ENCODE measurements around the gene DDAH2.
A peak's percentile ranks its signal among the peaks of the same experiment; 100 is the strongest.

Gene DDAH2, protein sequence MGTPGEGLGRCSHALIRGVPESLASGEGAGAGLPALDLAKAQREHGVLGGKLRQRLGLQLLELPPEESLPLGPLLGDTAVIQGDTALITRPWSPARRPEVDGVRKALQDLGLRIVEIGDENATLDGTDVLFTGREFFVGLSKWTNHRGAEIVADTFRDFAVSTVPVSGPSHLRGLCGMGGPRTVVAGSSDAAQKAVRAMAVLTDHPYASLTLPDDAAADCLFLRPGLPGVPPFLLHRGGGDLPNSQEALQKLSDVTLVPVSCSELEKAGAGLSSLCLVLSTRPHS

DNA sequence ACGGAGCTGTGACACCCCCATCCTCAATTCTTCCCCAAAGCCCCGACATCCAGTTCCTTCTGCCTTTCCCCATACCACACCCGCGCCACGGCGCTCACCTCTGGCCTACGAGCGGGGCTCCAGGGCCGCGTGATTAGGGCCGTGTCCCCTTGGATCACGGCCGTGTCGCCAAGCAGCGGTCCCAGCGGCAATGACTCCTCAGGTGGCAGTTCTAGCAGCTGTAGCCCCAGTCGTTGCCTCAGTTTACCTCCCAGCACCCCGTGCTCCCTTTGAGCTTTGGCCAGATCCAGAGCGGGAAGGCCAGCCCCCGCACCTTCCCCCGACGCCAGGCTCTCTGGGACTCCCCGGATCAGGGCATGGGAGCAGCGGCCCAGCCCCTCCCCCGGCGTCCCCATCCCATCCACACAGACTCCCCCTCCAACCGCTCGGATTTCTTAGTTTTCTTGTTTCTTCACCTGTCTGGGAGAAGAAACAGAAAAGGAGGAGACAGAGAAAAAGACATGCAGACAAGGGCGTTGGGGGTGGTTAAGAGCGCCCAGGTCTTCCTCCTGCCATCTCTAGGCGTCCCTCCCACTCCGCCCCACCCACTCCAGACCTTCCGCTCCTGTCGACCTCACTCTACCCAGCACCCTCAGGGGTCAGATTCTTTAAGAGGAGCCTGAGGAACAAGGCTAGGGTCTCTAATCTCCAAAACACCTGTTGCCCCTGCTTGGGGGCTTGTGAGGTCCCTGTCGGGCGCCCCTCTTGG is at the start of gene DDAH2:
TSS of gene DDAH2 (minus strand) at position 533 of the 748 bp plus-strand sequence. CDS start at position 395, 138 bp downstream.
- no peak for DNase-seq (ENCODE audit: low read depth)

DNA sequence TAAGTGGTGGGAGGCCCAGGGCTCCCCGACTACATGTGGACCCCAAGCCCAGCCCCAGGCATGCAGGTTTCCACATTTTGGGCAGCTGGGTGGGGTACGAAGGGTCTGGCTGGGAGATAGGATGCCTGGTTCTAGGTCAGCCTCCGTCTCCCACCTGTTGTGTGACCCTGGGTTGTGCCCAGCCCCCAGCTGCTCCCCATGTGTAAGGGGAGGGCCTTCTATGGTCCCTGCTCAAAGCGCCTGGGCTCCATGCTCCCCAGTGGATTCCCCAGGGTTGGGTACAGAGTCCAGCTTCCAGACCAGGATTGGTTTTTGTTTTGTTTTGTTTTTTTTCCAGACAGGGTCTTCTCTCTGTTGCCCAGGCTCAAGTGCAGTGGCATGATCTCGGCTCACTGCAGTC is 49.1 kb upstream of the DDAH2 start:
- DNase-seq (ENCODE audit: low read depth): no peak

DNA sequence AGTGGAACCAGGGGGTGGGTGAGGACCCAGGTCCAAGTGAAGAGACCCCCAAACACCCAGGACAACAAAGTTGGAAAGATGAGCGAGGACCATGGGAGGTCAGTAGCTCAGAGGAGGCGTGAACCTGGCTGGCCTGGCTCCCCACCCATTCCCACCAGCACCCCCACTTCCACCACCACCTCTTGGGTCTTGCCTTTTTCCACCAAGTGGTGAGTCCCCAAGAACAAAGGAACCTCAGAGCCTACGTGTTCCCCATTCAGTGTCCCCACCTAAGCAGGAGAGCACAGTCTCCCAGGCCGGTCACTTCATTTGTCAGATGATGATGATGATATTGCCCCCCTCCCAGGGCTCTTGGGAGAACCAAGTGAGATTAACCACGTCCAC is 48.6 kb upstream of the DDAH2 start:
- DNase-seq (ENCODE audit: low read depth): no peak

DNA sequence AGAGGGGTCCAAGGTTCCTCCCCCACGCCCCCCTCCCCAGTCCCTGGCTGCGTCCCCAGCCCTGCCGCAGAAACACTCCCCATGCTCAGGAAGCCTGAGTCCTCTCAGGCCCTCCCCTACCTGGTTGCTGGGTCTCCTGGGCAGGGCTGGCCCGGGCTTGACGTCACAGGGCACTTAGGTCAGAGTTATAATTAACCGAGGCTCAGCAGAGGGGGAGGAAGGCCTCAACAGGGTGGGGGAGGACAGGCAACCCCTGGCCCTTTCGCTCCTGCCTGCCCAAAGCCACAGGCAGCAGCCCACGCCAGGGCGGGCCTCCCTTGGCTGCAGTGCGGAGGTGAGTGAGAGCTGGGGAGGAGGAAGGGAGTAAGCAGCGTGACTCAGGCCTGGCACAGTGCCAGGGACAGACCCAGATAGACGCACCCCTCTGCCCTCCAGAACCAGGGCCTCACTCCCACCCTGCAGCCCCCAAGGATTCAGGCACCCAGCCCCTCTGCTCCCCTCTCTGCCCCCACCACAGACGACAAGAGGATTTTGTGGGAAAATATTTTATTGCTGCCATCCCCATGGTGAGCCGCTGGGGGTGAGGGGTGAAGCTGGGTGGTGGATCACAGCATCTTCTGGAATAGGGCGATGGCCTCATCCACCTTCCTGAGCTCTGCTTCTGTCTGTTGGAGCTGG is 48.0 kb upstream of the DDAH2 start, which contains the start of gene VWA7:
TSS of gene VWA7 (minus strand) at position 340 of the 678 bp plus-strand sequence. CDS start 549 bp downstream, outside the sequence.
- DNase-seq (ENCODE audit: low read depth): peak; percentile 64

DNA sequence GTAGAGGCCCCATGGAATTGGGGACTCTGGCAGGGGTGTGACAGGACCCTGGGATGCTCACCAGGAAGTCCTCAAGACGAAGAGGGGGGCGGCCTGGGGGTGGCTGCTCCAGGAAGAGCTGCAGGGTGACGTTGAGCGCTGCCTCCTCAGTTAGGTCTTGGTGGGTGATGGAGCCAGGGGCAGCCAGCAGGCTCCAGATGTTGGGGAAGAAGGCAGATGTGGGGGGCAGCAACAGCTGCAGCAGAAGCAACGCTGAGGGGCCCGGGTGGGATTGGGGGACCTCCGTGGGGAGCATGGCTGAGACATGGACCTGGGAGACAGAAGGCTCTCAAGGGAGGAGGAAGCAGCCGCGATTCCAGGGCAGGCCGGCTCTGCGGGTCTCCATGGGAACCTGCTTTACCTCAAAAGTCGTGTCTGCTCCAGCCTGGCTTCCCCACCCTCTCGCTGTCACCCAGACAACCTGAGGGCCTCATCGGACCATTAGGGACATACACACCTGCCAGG is 47.4 kb upstream of the DDAH2 start:
- DNase-seq (ENCODE audit: low read depth): no peak

DNA sequence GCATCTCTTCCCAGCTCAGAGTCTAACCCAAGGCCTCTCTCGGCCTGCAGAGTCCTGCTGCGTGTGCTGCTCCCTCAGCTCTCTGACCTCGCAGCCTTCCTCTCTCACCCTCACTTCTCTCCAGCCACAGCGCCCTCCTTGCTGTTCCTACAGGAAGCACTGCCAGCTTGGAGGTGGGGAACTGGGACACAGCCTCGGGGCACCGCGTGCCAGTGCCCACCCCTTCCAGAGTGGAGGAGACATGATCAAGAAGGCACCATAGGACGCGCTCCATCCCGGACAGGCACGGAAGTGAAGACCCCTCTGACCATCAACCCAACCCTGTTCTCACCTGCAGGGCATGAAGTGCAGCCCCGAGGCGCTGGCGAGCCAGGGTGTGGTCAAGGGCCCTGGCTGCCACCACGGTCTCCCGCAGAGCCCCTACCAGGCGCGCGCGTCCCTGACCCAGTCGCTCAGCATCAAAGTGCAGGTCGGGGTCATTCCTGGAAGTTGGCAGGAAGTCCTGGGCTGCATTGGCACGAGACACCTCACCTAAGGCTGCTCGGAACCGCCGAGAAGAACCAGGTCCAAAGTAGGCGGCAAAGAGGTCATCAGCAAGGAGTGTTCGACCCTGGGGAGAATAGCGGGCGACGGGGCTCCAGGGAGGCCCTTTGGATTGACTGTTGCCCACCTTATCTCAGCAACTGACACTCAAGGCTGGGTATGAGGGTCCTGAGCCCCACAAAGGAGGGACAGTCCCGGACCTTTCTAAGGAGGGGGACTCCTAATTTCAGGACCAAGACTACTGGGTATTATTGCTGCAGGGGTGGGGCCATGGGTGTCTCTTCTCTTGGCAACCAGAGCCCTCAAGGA is 46.8 kb upstream of the DDAH2 start:
- DNase-seq (ENCODE audit: low read depth): no peak

DNA sequence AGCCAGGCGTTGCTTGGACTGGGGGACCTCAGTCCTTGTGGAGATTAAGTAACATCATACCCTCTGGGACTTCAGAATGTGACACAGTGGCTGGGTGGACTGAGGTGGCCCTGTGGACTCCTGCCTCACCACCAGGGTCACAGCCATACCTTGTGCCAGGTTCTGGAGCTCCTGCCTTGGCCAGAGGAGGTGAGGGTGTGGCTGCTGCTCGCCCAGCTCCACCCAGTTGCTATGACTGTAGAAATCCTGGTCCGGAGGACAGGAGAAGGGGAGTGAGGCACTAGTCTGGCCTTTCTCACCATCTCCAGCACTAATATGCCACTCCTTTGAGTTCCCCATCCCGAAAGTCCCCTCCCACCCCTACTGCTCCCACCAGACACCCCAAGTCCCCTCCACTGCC is 46.1 kb upstream of the DDAH2 start:
- no peak for DNase-seq (ENCODE audit: low read depth)

DNA sequence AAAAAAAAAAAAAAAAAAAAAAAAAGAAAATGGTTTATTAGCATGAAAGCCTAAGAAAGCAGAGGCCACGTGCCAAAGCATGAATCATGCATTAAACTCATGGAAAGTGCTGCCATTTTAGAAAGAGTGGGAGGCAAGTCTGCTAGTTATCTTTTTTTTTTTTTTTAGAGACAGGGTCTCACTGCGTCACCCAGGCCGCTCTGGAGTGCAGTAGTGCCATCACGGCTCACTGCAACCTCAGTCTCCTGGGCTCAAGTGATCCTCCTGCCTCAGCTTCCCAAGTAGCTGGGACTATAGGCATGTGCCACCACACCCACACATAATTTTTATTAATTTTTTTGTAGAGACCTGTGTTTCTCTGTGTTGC is 42.9 kb upstream of the DDAH2 start:
- no peak for DNase-seq (ENCODE audit: low read depth)

DNA sequence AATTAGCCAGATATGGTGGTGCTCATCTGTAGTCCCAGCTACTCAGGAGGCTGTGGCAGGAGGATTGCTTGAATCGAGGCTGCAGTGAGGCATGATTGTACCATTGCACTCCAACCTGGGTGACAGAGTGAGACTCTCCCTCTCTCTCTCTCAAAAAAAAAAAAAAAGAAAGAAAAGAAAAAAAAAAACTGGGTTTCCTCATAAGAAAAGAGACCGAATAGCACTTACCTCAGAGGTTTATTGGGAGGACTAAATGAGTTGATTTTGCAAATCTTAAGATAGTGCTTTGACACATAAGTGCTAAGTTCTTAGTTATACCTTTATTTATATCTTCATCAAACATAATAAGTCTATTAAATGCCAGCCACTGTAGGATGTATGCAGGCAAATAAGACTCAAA is 41.8 kb upstream of the DDAH2 start:
- no peak for DNase-seq (ENCODE audit: low read depth)

DNA sequence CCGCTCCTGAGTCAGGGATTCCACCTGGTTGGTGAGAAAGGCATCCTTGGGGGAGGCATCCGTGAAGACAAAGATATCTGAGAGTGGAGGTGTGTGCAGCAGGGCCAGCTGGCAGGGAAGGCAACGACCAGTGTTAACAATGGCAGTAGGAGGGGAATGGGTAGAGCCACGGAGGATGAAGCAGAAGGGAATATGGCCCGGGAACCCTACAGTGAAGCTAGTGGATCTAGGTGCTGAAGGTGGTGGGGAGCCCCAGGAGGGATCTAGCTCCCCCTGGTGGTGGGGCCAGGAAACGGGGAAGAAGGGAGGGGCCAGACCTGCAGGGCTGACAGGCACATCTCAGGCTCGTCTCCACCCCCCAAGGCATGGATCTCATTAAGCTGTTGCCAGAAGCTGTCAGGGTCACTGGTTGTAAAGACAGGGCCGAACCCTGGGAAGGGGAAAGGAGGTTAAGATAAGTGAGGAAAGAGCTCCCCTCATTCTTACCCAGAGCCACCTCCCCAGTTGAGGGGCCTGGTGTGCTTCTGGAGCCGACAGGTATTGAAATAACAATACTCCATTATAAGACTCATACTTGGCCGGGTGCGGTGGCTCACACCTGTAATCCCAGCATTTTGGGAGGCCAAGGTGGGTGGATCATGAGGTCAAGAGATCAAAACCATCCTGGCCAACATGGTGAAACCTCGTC is 40.7 kb upstream of the DDAH2 start:
- peak; percentile 61 for DNase-seq (ENCODE audit: low read depth)

DNA sequence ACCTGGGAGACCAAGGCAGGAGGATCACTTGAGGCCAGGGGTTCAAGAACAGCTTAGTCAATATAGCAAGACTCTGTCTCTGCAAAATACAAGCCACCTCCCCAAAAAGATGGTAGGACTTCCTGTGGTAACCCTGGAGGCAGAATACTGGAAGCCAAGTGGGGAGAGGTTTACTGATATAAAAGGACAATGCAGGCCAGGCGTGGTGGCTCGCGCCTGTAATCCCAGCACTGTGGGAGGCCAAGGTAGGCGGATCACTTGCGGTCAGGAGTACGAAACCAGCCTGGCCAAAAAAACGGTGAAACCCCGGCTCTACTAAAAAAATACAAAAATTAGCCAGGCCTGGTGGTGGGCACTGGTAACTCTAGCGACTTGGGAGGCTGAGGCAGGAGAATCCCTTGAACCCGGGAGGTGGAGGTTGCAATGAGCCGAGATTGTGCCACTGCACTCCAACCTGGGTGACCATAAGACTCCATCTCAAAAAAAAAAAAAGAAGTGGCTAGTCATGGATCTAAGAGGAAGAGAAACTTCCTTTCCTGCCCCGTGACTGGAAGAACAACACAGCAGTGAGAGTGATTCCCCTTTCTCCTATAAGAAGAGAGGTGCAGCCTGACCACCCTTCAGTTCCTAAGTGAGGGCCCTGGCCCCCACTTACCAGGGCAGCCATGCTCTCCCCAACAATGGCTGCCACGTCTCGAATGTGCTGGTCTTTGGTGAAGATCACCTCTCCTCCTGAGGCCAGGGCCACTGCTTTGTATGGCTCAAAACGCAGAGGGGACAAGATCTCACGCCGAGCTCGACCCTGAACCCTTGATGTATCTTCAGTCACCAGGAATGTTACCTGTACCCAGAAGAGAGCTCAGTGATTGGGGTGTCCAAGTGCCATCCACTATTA is 39.5 kb upstream of the DDAH2 start:
- DNase-seq (ENCODE audit: low read depth): no peak

DNA sequence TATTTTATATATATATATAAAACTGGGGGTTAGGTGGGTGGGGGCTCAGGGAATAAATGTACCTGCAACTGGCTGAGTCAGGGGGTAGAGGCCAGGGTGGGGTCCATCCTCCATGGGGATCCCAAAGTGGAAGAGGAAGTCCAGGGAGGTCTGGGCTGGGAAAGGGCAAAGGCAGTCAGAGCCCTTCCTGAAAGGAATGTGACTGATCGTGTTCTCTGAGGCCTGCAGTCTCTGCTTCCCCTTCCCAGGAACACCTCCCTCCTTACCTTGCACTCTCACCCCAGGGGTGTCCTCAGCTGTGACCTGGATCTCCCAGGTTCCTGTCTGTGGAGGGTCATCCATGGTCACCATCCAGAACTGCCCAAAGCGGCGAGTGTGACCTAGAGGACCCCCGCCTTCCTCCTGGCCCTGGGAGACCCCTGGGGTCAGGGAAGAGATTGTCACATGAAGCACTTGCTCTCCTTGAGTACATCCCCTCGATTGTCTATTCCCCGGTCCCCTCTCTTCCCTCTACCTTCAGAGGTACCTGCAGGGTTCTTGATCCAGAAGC is 38.1 kb upstream of the DDAH2 start:
- DNase-seq (ENCODE audit: low read depth): no peak

DNA sequence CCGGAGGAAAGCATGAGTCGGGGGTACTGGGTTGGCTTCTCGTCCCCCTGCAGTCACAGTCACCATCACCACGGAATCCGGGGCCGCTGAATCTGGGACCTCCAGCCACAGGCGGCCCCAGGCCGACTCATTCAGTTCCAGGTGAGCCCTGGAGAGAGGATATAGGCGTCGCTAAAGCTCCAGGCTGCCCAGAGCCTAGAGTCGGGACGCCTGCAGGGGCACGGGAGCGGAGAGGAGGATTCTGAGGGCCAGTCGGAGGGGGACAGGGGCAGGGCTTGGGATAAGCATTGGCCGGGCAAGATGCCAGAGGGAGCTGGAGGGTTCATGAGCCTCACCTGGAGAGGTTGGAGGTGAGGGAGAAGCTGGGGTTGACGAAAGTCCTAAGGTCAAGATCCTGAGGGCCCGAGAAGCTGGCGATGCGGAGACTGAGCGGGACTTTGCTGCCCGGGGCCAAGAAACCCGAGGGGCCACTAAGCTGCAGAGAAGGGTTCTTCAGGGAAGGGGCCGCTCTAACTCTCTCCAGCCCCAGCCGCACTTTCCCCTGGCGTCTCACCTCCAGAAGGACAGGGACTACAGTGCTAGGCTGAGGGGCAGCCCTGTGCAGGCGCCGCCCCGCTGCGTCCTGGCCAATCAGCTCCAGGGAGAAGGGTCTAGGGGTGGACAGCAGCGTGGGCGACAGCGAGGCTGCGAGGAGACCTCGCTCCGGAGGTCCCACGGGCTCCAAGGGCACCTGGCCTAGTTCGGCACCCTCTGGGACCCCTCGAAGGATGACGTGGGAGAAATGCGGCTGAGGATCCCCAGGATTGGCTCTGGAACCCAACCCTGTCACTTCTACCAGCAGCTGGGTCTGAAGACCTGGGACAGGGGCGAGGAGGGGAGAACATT is 37.1 kb upstream of the DDAH2 start:
- DNase-seq (ENCODE audit: low read depth): no peak

DNA sequence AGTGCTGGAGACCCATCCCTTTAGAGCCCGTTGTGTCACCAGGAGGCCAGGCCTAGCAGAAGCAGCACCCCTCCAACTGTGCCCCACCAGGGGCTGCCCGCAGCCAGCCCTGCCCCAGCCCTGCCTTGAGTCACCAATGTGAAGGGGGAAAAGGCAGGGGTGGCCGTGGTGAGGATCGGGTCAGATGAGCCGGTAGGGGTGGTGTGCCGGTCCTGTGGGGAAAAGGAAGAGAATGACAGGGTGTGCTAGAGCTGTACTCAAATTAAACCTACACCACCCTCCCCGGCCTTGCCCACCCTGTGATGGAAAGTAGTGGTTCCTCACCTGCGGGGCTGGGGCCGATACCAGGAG is 36.4 kb upstream of the DDAH2 start:
- no peak for DNase-seq (ENCODE audit: low read depth)

DNA sequence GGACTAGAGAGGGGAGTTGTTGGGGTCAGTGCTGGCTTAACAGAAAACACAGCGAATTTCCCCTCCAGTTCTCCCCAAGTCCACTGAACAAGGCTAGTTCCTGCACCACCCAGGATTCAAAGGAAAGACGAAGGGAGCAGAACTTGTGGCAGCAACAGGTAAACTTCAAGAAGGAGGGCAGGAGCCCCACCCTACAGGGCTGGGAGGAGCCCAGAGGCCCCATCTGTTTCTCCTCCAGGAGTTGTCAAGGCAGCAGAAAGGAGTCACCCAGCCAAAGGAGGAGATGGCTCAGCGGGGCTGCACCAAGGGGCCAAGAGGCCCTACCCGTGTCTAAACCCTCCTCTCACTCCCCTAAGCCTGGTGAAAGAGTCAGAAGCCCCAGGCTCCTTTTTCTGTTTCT is 35.1 kb upstream of the DDAH2 start:
- DNase-seq (ENCODE audit: low read depth): no peak

DNA sequence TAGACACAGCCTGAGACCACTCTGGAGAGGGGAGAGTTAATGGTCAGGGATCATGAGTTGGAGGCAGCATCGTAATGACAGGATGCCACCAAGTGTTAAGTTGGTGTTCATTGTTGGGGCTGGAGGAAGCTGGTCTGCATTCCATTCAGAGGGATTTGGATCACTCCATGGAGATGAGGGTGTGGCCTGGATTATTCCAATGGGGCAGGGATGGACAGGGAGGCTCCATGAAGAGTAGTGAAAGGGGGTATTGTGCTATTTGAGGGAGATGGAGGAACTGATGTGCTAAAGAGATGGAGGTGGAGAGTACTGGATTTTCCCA is 34.5 kb upstream of the DDAH2 start:
- no peak for DNase-seq (ENCODE audit: low read depth)

DNA sequence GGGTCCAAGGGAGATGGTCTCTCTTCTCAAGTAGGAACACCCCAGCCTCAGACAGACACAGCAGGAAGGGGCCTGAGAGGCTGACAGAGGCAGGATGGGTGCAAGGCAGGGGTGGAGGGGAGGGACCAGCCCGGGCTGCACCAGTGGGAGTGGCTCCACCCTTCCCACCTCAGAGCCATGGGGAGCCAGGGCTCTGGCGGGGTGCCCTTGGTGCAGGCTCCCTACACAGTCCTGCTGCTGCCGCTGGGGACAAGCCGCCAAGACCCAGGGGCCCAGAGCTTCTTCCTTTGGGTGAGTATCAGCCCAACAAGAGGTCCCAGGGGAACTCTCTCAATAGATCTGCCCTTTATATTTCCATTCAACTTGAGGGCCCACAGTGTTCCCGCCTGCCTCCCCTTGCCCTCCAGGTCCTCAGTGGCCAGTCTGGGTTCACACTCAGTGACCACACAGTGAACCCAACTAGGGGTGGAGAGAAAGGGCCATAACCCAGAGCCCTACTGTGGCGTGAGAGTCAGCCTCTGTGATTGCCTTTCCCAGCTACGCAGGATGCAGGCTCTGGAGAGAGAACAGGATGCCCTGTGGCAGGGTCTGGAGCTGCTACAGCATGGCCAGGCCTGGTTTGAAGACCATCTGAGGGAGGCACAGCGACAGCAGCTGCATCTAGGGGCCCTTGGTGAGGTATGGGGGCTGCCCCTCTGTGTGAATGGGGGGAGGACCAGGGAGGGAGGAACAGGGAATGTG is 33.9 kb upstream of the DDAH2 start:
- DNase-seq (ENCODE audit: low read depth): no peak

DNA sequence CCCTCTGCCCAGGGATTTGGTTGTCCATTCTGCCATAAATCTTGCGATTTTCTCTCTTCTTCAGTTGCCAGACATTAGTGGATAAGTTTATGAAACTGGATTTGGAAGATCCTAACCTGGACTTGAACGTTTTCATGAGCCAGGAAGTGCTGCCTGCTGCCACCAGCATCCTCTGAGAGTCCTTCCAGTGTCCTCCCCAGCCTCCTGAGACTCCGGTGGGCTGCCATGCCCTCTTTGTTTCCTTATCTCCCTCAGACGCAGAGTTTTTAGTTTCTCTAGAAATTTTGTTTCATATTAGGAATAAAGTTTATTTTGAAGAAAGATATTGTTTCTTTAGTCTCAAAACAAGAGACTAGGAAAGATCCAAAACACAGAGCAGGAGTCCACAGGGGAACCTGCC is 33.3 kb upstream of the DDAH2 start, which contains the start of gene SAPCD1:
TSS of gene SAPCD1 (plus strand) at position 301 of the 400 bp plus-strand sequence. CDS start 399 bp downstream, outside the sequence.
- no peak for DNase-seq (ENCODE audit: low read depth)

Data from T-helper 22 cell (primary cell).